Measurements from ENCODE around the gene STX16. TPM values are rescaled to one million over a fixed set of nuclear protein-coding genes. Genes with fewer than 3 reads are reported as not detected.

STX16 gene
- total RNA-seq, 4 donors from 2014 or later: 70.2 to 148 (median 85.9) TPM

DNA sequence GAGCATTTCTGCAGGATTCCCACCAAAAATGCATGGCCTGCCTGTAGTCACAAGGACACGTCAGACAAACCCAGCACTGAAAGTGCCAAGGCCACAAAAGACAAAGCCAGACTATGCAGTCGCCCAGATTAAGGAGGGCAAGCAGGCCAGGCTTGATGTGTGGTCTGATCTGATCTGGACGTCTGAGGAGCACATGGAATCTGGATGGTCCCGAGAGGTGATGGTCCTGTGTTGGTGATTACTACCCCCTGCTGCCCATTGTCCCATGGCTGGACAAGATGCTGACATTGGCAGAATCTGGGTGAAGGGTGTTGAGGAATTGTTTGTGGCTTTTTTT is 58.6 kb downstream of the STX16 start:
- H3K4me3 ChIP-seq: no peak overlapping the region
- H3K27ac ChIP-seq: no peak overlapping the region
- TF ChIP-seq POLR2A (IDR thresholded peaks at IDR 0.05) (no peak), EP300 (IDR thresholded peaks at IDR 0.05) (no peak)
- TF ChIP-seq, protein P1, sequence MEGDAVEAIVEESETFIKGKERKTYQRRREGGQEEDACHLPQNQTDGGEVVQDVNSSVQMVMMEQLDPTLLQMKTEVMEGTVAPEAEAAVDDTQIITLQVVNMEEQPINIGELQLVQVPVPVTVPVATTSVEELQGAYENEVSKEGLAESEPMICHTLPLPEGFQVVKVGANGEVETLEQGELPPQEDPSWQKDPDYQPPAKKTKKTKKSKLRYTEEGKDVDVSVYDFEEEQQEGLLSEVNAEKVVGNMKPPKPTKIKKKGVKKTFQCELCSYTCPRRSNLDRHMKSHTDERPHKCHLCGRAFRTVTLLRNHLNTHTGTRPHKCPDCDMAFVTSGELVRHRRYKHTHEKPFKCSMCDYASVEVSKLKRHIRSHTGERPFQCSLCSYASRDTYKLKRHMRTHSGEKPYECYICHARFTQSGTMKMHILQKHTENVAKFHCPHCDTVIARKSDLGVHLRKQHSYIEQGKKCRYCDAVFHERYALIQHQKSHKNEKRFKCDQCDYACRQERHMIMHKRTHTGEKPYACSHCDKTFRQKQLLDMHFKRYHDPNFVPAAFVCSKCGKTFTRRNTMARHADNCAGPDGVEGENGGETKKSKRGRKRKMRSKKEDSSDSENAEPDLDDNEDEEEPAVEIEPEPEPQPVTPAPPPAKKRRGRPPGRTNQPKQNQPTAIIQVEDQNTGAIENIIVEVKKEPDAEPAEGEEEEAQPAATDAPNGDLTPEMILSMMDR (IDR thresholded peaks at IDR 0.05): no peak
- peaks cover 0 to 92% (median 0%) of the 10 kb centered on the region in 3 donors for H3K36me3 ChIP-seq
- no peaks in the 10 kb centered on the region for H3K27me3 ChIP-seq
- peak in 1 of 2 donors; percentile 3 for DNase-seq (ENCODE audit: low spot score in 2 of 2)
- H3K4me1 ChIP-seq: no peaks in the 10 kb centered on the region
- H3K9me3 ChIP-seq: no peaks in the 10 kb centered on the region
- WGBS, 2 donors: 69 to 78% methylated on average over 4 of the region's 4 CpGs

DNA sequence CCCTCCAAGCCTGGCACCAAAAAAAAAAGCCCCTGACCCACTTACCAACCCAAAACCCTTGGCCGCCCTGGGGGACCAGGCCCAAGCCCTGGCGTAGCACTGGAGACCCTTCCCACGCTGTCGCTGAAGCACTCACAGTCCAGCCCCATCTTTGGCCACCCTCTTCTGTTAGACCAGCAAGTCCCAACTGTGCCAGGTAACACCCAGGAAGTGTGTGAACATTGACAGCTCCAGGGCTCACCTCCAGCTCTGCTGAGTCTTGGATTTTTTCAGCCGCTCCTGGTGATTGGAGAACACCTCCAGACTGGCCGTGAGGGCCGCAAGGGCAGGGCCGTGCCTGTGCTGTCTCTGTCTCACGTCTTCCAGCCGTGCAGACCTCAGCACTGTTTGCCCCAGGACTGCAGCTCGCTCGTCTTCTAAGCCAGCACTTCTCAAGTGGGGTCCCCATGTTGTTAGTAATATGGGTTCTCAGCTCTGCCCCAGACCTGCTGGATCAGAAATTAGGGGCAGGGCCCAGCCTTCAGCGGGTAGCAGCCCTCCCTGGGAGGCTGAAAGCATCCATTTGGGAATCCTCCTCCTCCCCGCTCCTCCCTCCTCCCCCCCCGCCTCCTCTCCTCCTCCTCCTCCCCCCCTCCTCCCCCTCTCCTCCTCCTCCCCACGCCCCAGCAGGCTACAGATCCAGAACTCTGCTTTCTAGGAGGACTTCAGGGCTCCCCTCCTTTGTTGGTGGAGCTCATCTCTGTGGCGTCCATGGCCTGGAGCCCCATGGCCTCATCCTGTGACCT is 59.6 kb downstream of the STX16 start:
- Histone ChIP-seq H3K4me1 (no peaks in the 10 kb centered on the region), H3K27me3 (no peaks in the 10 kb centered on the region), H3K4me3 (no peak overlapping the region), H3K36me3 (peaks cover 0 to 95% (median 0%) of the 10 kb centered on the region in 3 donors), H3K9me3 (no peaks in the 10 kb centered on the region), H3K27ac (no peak overlapping the region)
- WGBS, 2 donors: 71 to 85% methylated on average over 16 of the region's 17 CpGs
- TF ChIP-seq EP300 (IDR thresholded peaks at IDR 0.05): no peak
- no peak for TF ChIP-seq POLR2A (IDR thresholded peaks at IDR 0.05)
- TF ChIP-seq, protein P1 (IDR thresholded peaks at IDR 0.05): no peak
- DNase-seq (ENCODE audit: low spot score in 2 of 2): peak in 1 of 2 donors; percentile 3

DNA sequence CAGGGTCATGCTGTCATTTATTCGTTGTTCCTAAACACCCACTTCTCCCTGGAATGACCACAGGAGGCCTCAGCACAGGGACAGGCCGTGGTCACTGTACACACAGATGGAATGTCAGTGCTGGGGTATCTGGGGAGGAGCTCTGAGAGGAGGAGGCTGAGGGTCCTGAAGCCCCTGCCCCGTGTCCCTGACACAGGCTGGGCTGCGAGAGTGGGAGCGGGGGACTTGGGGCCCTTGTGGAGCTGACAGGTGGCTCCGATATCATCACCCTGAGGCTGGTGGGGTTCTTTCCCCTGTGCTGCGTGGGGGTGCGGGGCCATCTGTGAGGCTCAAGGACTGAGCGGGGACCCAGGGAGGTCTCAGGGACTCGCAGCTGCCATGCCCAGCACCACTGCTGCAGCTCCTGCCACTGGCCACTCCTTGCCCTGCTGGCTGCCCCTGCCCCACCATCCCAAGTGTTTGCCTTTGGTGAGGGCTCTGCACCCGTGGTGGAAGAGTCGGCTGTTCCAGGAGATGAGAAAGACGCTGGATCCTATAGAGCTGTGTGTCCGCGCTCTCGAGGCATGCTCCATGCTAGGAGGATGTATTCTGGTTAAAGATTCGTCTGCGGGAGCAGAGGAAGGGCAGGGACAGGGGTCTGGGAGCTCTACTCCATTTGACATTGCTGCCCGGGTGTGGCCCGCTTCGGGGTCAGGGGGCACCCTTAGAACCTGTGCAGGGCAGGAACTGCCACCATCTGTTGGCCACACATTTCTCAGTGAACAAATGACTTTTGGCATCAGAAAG is 60.4 kb downstream of the STX16 start:
- Histone ChIP-seq H3K27me3 (no peaks in the 10 kb centered on the region), H3K4me1 (peaks cover 0 to 3% (median under 1%) of the 10 kb centered on the region in 4 donors), H3K36me3 (peaks cover 0 to 92% (median 0%) of the 10 kb centered on the region in 3 donors), H3K9me3 (no peaks in the 10 kb centered on the region), H3K27ac (no peak overlapping the region), H3K4me3 (no peak overlapping the region)
- TF ChIP-seq EP300 (IDR thresholded peaks at IDR 0.05) (no peak), POLR2A (IDR thresholded peaks at IDR 0.05) (no peak)
- TF ChIP-seq, protein P1 (IDR thresholded peaks at IDR 0.05): no peak
- 80 to 89% methylated on average over 15 to 17 of the region's 21 CpGs for WGBS, 2 donors
- DNase-seq (ENCODE audit: low spot score in 2 of 2): peak in 1 of 2 donors; percentile 2

DNA sequence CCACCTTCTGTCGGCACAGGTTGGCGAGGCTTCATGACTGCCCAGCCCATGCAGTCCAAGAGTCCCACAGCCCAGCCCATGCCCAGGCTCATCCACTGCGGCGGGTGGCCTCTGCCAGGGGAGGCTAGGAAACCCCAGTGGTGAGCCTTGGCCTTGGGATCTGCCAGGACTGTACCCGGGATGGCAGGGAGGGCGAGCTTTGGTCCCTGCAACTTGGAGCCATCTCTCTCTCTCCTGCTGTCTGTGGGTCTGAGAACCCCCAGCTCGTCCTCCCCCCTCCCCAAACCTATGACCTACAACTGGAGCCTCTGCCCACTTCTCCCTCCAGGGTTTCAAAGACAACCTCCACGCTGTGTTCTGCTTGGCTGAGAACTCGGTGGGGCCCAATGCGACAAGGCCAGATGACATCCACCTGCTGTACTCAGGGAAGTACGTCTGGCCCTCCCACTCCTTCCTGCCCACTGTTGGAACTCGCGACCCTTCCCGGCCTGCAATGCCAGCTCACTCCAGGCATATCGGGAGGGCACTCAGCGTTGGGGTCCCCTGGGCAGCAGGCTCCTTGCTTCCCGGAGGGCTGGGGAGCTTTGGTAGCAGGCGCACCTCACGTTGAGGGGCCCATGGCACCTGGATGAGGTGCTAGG is 61.2 kb downstream of the STX16 start:
- H3K4me3 ChIP-seq: no peak overlapping the region
- WGBS, 2 donors: 76 to 84% methylated on average over 14 to 15 of the region's 19 CpGs
- H3K36me3 ChIP-seq: peaks cover 0 to 84% (median 0%) of the 10 kb centered on the region in 3 donors
- peak in 1 of 2 donors; percentile 2 for DNase-seq (ENCODE audit: low spot score in 2 of 2)
- H3K9me3 ChIP-seq: no peaks in the 10 kb centered on the region
- peaks cover 0 to 11% (median 4%) of the 10 kb centered on the region in 4 donors for H3K4me1 ChIP-seq
- TF ChIP-seq EP300 (IDR thresholded peaks at IDR 0.05): no peak
- TF ChIP-seq, protein P1 (IDR thresholded peaks at IDR 0.05): no peak
- no peak for TF ChIP-seq POLR2A (IDR thresholded peaks at IDR 0.05)
- H3K27me3 ChIP-seq: no peaks in the 10 kb centered on the region
- no peak overlapping the region for H3K27ac ChIP-seq

All from tibial nerve (tissue), 4 donors.